GM23338 (cell line): ENCODE results near the gene IQCE. TPM values are rescaled to one million over a fixed set of nuclear protein-coding genes. Genes with fewer than 3 reads are reported as not detected.

Experiments
- ATAC-seq: fragments of 200-7000 bp; cut with Tn5 transposase; 3 replicates; pipeline ENCODE4 v1.9.1; 2020
- DNase-seq: peaks from one replicate; pipeline ENCODE4 v3.0.0-alpha.2; 2015; ENCODE audit warnings: low spot score
- H2AFZ ChIP-seq: fragments of 200-600 bp; sonication (generic); 2 replicates; pipeline ENCODE4 v1.8.0; 2016; ENCODE audit warnings: antibody characterized with exemption, mild to moderate bottlenecking, moderate library complexity
- H3F3A ChIP-seq: fragments of 200-600 bp; sonication (generic); replicated peaks from 2 replicates; pipeline ENCODE4 v1.8.0; 2017; ENCODE audit warnings: antibody characterized with exemption, mixed run types, low read depth
- H3K27ac ChIP-seq: fragments of 200-600 bp; sonication (generic); 2 replicates; pipeline ENCODE4 v1.6.1; 2016; ENCODE audit warnings: low read depth
- H3K27me3 ChIP-seq: fragments of 200-600 bp; sonication (generic); 2 replicates; pipeline ENCODE4 v1.8.0; 2016; ENCODE audit warnings: mild to moderate bottlenecking, mixed run types, moderate library complexity; ENCODE audit not compliant: insufficient read depth
- H3K36me3 ChIP-seq: fragments of 200-600 bp; sonication (generic); 2 replicates; pipeline ENCODE4 v1.8.0; 2016; ENCODE audit warnings: mild to moderate bottlenecking; ENCODE audit not compliant: insufficient read depth
- H3K4me1 ChIP-seq: fragments of 200-600 bp; sonication (generic); 2 replicates; pipeline ENCODE4 v1.8.0; 2016; ENCODE audit warnings: mild to moderate bottlenecking, moderate library complexity; ENCODE audit not compliant: insufficient read depth
- H3K4me2 ChIP-seq: fragments of 200-600 bp; sonication (generic); 2 replicates; pipeline ENCODE4 v1.7.1; 2017; ENCODE audit warnings: mixed run types
- H3K4me3 ChIP-seq: fragments of 200-600 bp; sonication (generic); 2 replicates; pipeline ENCODE4 v1.6.1; 2016; ENCODE audit warnings: mixed run types
- H3K79me2 ChIP-seq: fragments of 200-600 bp; sonication (generic); replicated peaks from 2 replicates; pipeline ENCODE4 v1.8.0; 2017; ENCODE audit warnings: mild to moderate bottlenecking; ENCODE audit not compliant: insufficient read depth
- H3K9me2 ChIP-seq: fragments of 200-600 bp; sonication (generic); 2 replicates; pipeline ENCODE4 v1.8.0; 2017; ENCODE audit not compliant: insufficient read depth
- H4K20me1 ChIP-seq: fragments of 200-600 bp; sonication (generic); replicated peaks from 2 replicates; pipeline ENCODE4 v1.8.0; 2017; ENCODE audit warnings: mild to moderate bottlenecking; ENCODE audit not compliant: insufficient read depth
- H3K27ac Mint-ChIP-seq: 2 replicates; pipeline ENCODE4 v1.8.0; 2020; ENCODE audit warnings: inconsistent platforms, mild to moderate bottlenecking, moderate library complexity, mixed read lengths
- H3K27me3 Mint-ChIP-seq: 3 replicates; pipeline ENCODE4 v1.8.0; 2022; ENCODE audit warnings: low read depth, mild to moderate bottlenecking, moderate library complexity, mixed read lengths, inconsistent platforms; ENCODE audit not compliant: insufficient read depth, poor library complexity
- H3K36me3 Mint-ChIP-seq: 3 replicates; pipeline ENCODE4 v1.8.0; 2021; ENCODE audit warnings: low read depth, mild to moderate bottlenecking, inconsistent platforms, moderate library complexity, mixed read lengths
- H3K4me1 Mint-ChIP-seq: 3 replicates; pipeline ENCODE4 v1.8.0; 2020; ENCODE audit warnings: mild to moderate bottlenecking, inconsistent platforms, mixed read lengths
- H3K4me3 Mint-ChIP-seq: 3 replicates; pipeline ENCODE4 v1.8.0; 2021; ENCODE audit warnings: moderate library complexity, mild to moderate bottlenecking, inconsistent platforms, mixed read lengths
- H3K9me3 Mint-ChIP-seq: 3 replicates; pipeline ENCODE4 v1.8.0; 2020; ENCODE audit warnings: moderate library complexity, mild to moderate bottlenecking, inconsistent platforms, mixed read lengths
- CREB1 ChIP-seq: fragments of 250-450 bp; sonication (Bioruptor Pico); IDR thresholded peaks from 2 replicates; pipeline ENCODE4 v1.5.0; 2020; ENCODE audit warnings: low read depth, mild to moderate bottlenecking, moderate library complexity
- CTCF ChIP-seq, 2 experiments: fragments of 200-600 bp in 1 of 2; sonication (generic) in 1 of 2; conservative IDR thresholded peaks; 2 replicates each; pipeline versions ENCODE4 v1.5.1 to v1.6.1; 2016 to 2017; ENCODE audit warnings: antibody characterized with exemption in 2 of 2, low read depth in 2 of 2, mild to moderate bottlenecking in 2 of 2, moderate library complexity in 1 of 2
- EZH2phosphoT487 ChIP-seq: fragments of 200-600 bp; sonication (generic); IDR thresholded peaks from one replicate; pipeline ENCODE4 v1.8.1; 2018; ENCODE audit warnings: antibody characterized with exemption; ENCODE audit not compliant: unreplicated experiment
- JUNB ChIP-seq: IDR thresholded peaks from one replicate; pipeline ENCODE4 v1.6.1; 2016; ENCODE audit warnings: antibody characterized with exemption; ENCODE audit not compliant: unreplicated experiment
- NANOG ChIP-seq: IDR thresholded peaks from 2 replicates; pipeline ENCODE4 v1.6.1; 2016; ENCODE audit warnings: antibody characterized with exemption, borderline replicate concordance
- POLR2AphosphoS5 ChIP-seq: IDR thresholded peaks from 2 replicates; pipeline ENCODE4 v1.6.1; 2016; ENCODE audit warnings: antibody characterized with exemption, low read depth
- STAT1 ChIP-seq: IDR thresholded peaks from one replicate; pipeline ENCODE4 v1.6.1; 2016; ENCODE audit warnings: antibody characterized with exemption; ENCODE audit not compliant: unreplicated experiment
- ZNF114 ChIP-seq: fragments of 250-450 bp; sonication (Bioruptor Pico); IDR thresholded peaks from 2 replicates; pipeline ENCODE4 v1.5.0; 2020; ENCODE audit warnings: mild to moderate bottlenecking, moderate library complexity
- polyA plus RNA-seq: library from polyadenylated mRNA; unstranded; fragments of >200 nt; fragmentation: Nextera tagmentation; extraction: Ambion mirVana; gene quantifications from 2 replicates; pipeline ENCODE4 v1.2.1, GENCODE V29; 2016
- total RNA-seq: library from RNA; depleted of rRNA; stranded (reverse); fragments of >200 nt; shearing (Covaris generic); gene quantifications from 2 replicates; pipeline ENCODE4 v1.2.3, GENCODE V29; 2014
- TF ChIP-seq, protein P1 (sequence below): IDR thresholded peaks from 2 replicates; pipeline ENCODE4 v1.6.1; 2016; ENCODE audit warnings: antibody characterized with exemption
- TF ChIP-seq, protein P2 (sequence below): IDR thresholded peaks from one replicate; pipeline ENCODE4 v1.6.1; 2018; ENCODE audit warnings: antibody characterized with exemption; ENCODE audit not compliant: unreplicated experiment

Gene IQCE
- total and polyA plus RNA-seq, 2 experiments from 2014 or later = 5.0 to 7.7 TPM

DNA sequence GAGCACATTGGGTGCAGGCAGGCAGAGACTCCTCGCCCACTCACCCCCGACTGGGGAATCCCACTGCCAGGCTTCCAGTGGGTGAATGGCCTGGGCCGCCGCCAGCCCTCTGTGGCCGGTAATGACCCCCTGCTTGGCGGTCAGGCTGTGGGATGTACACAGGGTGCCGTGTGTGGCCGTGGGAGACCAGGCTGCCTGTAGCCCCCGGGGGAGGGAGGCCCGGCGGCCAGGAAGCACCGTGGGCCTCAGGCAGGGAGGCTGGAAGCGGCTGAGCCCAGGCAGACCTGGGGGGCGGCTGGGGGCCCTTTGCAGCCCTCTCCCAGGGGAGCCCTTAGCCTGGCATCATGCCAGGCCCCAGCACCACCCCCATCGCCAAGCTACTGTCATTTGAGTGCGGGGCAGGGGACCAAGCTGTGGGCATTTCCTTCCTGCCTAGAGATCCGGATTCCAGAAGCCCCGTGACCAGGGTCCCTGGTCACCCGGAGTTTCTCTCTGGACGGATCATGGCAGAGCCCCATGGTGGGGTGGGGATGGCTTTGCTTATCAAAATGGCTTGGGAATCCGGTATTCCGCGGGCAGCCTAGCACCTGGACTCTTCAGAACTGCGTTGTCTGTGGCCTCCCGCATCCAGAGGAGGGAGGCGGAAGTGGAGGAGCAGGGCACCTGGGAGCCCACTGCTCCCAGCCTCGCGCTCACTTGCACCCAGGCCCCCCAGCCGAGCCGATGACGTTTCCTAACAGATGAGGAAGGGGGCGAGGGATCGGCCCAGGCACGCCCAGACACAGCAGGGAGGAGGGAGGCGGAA lies 74.2 kb downstream of the IQCE start:
- Histone ChIP-seq H2AFZ (no peak overlapping the region), H4K20me1 (peaks cover 20% of the 10 kb centered on the region), H3K27me3 (no peaks in the 10 kb centered on the region), H3K79me2 (peaks cover 60% of the 10 kb centered on the region), H3F3A (peaks cover 11% of the 10 kb centered on the region; the same call in 1 of the 2 replicates), H3K4me1 (peaks cover 16% of the 10 kb centered on the region; the same call in 1 of the 2 replicates), H3K36me3 (no peaks in the 10 kb centered on the region), H3K4me2 (peak overlapping the region; percentile 93), H3K27ac (peak overlapping the region; percentile 45; the same call in 1 of the 2 replicates), H3K9me2 (no peaks in the 10 kb centered on the region), H3K4me3 (peak overlapping the region; percentile 93)
- peak overlapping the region; percentile 91 for H3K4me3 Mint-ChIP-seq
- peak overlapping the region; percentile 90 for H3K27ac Mint-ChIP-seq
- no peaks in the 10 kb centered on the region for H3K9me3 Mint-ChIP-seq
- H3K36me3 Mint-ChIP-seq = peaks cover 3% of the 10 kb centered on the region; the same call in 1 of the 3 replicates
- TF ChIP-seq CREB1 (CRISPR knock-in tag) (peak; percentile 67), EZH2phosphoT487 (no peak)
- DNase-seq (no peak), ATAC-seq (peak; percentile 20)
- H3K4me1 Mint-ChIP-seq = peaks cover 30% of the 10 kb centered on the region
- peaks cover 9% of the 10 kb centered on the region for H3K27me3 Mint-ChIP-seq

GRCh38 chr7:2633538-2634266 lies 74.9 kb downstream of the IQCE start:
- Mint-ChIP-seq H3K4me1 (peaks cover 28% of the 10 kb centered on the region), H3K27me3 (peaks cover 12% of the 10 kb centered on the region), H3K9me3 (no peaks in the 10 kb centered on the region), H3K36me3 (peaks cover 3% of the 10 kb centered on the region; the same call in 1 of the 3 replicates), H3K27ac (peak overlapping the region; percentile 88), H3K4me3 (peak overlapping the region; percentile 91)
- H3K9me2 ChIP-seq = no peaks in the 10 kb centered on the region
- ATAC-seq (peak; percentile 9), DNase-seq (no peak)
- H2AFZ ChIP-seq = no peak overlapping the region
- peaks cover 10% of the 10 kb centered on the region; the same call in 1 of the 2 replicates for H3F3A ChIP-seq
- H3K27me3 ChIP-seq = no peaks in the 10 kb centered on the region
- H3K4me1 ChIP-seq = peaks cover 16% of the 10 kb centered on the region; the same call in 1 of the 2 replicates
- peak overlapping the region; percentile 93 for H3K4me3 ChIP-seq
- no peak overlapping the region; the same call in 1 of the 2 replicates for H3K27ac ChIP-seq
- H4K20me1 ChIP-seq = peaks cover 20% of the 10 kb centered on the region
- H3K36me3 ChIP-seq = no peaks in the 10 kb centered on the region
- H3K4me2 ChIP-seq = peak overlapping the region; percentile 93
- peaks cover 67% of the 10 kb centered on the region for H3K79me2 ChIP-seq
- no peak for TF ChIP-seq EZH2phosphoT487
- TF ChIP-seq CREB1 (CRISPR knock-in tag) = no peak
- TF ChIP-seq, protein P1, sequence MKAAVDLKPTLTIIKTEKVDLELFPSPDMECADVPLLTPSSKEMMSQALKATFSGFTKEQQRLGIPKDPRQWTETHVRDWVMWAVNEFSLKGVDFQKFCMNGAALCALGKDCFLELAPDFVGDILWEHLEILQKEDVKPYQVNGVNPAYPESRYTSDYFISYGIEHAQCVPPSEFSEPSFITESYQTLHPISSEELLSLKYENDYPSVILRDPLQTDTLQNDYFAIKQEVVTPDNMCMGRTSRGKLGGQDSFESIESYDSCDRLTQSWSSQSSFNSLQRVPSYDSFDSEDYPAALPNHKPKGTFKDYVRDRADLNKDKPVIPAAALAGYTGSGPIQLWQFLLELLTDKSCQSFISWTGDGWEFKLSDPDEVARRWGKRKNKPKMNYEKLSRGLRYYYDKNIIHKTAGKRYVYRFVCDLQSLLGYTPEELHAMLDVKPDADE = no peak
- TF ChIP-seq POLR2AphosphoS5 = no peak
- TF ChIP-seq JUNB = no peak
- no peak for TF ChIP-seq NANOG
- no peak for TF ChIP-seq ZNF114 (CRISPR knock-in tag)
- no peak for TF ChIP-seq STAT1
- no peak for TF ChIP-seq CTCF (conservative IDR thresholded peaks at IDR 0.05; ENCODE audit: low read depth in 2 of 2)
- TF ChIP-seq, protein P2, sequence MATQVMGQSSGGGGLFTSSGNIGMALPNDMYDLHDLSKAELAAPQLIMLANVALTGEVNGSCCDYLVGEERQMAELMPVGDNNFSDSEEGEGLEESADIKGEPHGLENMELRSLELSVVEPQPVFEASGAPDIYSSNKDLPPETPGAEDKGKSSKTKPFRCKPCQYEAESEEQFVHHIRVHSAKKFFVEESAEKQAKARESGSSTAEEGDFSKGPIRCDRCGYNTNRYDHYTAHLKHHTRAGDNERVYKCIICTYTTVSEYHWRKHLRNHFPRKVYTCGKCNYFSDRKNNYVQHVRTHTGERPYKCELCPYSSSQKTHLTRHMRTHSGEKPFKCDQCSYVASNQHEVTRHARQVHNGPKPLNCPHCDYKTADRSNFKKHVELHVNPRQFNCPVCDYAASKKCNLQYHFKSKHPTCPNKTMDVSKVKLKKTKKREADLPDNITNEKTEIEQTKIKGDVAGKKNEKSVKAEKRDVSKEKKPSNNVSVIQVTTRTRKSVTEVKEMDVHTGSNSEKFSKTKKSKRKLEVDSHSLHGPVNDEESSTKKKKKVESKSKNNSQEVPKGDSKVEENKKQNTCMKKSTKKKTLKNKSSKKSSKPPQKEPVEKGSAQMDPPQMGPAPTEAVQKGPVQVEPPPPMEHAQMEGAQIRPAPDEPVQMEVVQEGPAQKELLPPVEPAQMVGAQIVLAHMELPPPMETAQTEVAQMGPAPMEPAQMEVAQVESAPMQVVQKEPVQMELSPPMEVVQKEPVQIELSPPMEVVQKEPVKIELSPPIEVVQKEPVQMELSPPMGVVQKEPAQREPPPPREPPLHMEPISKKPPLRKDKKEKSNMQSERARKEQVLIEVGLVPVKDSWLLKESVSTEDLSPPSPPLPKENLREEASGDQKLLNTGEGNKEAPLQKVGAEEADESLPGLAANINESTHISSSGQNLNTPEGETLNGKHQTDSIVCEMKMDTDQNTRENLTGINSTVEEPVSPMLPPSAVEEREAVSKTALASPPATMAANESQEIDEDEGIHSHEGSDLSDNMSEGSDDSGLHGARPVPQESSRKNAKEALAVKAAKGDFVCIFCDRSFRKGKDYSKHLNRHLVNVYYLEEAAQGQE = no peak
